T-helper 22 cell (primary cell): ENCODE data around the gene DMD.
"Not testable (repeated sequence)": the region's sequence is repeated elsewhere in the genome, so short reads cannot be mapped to it uniquely, and the experiment has no call there.

ENCODE experiments used
- DNase-seq: peaks from one replicate; pipeline ENCODE4 v3.0.0-alpha.2; 2020; ENCODE audit warnings: low read depth

DMD gene

DNA sequence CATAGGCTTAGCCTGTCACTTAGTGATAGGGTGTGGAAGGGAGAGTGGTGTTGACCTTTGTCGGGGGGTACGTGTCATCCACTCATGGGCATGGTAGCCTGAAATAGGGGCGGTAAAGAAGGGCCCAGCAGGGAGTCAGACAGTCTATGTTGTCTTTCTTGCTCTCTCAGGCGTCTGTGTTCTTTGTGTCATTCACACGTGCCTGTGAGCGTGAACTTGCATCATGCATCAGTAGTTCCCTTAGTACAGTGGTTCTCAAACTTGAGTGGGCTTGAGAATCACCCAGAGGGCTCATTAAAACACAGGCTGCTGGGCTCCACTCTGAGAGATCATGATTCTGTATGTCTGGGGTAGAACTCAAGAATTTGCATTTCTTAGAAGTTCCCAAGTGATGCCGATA, 1688.6 kb downstream of the DMD start:
- no peak for DNase-seq

DNA sequence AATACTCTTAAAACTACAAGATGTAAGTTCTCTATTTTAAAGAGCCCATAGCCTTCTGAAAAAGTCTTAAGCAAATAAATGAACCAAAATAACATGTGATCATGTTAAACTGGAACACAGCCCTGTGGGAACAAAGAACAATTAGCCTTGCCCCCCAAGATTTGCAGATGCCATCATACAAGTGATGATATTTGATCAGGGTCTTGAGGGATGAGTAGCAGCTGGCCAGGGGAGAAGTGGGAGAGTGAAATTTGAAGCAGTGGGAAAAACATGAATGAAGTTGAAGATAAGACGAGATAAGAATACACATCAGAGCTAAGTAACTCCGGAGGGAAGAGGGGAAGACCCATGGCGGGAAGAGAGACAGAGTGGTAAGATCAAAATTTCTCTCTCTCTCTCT, 1689.4 kb downstream of the DMD start:
- no peak for DNase-seq

DNA sequence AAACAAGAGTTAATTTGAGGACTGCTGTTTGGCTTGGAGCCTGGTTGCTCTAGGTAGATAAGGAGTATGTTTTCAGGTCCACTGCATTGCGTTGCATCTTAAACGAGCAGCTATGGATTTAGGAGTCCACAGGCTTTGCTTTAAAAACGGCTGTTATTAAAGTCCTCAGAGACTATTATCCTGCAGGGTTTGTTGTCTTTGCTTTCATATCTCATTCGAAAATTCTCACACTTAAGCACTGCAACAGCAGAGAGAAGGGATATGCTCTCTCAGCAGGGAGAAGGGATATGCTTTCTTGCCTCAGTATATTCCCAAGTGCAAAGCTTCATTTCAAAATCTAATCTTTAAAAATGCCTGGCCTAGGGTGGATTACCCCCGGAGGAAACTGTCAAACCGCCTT, 1694.8 kb downstream of the DMD start:
- DNase-seq, result no peak

DNA sequence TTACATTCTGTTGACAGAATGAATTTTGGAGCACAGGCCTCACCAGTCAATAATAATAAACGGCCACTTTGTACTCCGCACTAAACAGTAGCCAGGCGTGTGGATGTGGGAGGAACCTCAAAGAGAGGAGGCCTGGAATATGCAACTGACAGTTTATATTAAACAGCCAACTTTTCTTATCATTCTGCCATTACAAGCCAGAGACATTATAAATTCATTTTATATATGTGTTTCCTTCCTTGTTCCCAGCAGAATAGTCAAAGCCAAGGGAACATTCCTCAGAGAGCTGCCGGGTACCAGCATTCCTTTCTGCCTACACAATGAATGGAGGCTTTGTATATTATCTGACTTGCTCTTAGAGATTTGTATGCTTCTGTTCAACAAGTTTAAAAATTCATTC, 1703.0 kb downstream of the DMD start:
- DNase-seq, result no peak

DNA sequence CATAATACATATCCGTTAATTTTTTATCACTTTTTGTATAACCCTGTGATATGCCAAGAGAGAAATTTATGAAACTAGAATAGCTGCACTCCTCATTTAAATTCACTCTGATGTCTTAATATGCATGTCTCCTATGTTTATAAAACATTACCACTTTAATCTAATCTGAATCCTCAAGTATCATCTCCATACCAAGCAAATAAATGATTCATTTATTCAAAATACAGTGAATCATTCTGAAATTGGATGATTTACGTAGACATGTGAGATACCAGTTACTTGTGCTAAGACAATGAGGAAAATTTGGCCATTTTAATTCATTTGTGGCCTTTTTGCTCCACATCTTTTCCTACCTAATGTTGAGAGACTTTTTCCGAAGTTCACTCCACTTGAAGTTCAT, 1704.4 kb downstream of the DMD start:
- no peak for DNase-seq

DNA sequence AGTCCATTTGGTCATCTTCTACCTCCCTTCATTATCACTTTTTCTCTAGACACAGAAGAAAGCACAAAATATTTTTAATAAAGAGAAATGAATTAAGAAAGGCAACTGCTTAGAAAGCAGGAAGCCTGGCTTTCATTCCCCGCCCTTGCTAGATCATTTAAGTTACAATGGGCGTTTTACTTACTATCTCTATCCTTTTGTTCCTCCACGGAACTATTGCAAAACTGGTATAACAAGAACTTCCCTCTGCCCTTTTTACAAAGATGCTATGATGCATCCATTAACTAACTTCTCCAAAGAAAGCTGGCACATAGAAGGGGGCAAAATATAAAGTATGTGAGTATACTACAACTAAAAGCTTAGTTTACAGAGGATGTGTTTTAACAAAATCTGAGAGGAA, 1705.0 kb downstream of the DMD start:
- DNase-seq, result no peak

DNA sequence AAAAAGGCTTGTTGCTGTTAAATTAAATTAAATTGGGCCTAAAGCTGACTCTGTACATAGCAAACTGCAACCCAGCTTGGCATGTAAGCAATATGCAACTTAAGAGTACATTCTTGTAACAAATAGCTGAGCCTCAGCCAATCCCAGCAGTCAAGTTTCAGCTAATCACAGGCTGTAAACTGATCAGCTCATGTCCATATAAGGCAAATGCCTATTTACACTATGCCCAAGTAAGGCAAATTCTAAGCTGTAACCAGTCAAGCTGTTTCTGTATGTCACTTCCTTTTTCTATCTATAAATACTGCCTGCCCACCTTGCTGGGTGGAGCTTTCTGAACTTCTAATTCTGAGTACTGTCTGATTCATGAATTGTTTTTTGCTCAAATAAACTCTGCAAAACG, 1710.4 kb downstream of the DMD start:
- DNase-seq, result no peak

DNA sequence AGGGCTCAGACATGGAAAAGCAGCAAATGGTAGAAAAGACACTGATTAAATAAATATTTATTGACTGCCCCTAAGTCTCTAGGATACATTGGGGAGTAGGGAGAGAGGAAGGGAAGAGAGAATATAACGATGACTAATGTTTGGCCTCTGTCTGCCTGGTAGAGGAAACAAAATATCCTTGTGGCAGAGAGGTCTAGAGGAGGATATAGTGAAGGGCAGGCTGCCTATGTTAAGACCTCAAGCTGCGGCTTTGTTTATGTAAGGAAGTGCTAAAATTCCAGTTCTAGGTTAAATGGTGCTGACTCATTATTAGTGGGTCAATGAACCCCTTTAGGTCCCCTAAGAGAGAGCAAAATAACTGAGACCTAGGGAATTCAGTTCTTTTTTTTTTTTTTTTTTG, 1712.2 kb downstream of the DMD start:
- no peak for DNase-seq

DNA sequence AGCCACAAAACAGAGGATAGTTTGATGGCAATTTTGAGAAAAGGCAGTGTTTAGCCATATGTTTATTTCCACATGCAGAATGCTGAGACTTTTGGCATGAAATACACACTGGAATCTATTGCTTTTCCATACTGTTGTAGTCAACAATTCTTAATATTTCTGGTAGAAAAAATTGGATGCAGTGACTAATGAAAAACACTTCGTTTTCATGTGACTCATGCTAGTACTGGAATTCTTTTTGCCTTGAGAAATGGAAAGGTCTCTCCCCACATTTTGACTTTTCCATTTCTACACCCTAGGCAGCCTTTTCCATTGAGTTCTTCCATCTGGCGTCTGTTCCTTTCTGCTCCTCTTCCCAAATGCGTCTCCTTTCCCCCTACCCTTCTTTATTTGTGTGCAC, 1714.3 kb downstream of the DMD start:
- no peak for DNase-seq

DNA sequence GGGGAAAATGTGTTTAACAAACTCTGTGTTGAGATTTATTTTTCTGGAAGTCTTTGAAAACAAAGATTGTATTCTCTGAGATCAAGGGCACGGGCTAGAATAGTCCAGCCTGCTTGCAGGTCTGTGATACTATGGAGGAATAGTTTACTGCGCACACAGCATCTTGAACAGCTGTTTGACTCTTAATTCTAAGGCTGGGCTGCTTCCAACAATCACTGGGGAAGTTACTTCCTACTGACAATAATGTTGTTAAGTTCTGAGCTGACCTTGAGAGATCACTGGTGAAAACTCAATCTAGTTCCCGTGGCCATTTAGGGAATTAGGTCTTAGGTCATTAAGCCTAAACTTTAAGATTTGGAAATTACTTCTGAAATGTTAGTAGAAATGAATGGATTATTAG, 1723.4 kb downstream of the DMD start:
- no peak for DNase-seq

DNA sequence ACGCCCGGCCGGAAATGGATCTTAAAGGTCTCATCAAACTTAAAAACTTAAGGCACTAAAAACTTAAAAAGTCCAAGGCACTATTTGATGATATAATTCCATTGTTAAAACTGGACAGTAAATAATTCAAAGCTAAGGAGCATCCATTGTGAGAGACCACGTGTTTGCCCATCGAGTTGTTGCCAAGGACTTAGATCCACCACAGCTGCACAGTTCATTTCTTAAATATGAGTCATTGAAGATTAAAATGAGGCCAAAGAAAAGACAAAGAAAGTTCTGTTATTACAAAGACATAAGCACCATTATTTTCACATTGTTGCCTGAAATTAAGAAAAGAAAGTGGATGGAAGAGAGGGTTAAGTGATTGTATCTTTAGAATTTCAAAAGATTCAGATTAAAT, 1728.0 kb downstream of the DMD start:
- DNase-seq, result no peak

DNA sequence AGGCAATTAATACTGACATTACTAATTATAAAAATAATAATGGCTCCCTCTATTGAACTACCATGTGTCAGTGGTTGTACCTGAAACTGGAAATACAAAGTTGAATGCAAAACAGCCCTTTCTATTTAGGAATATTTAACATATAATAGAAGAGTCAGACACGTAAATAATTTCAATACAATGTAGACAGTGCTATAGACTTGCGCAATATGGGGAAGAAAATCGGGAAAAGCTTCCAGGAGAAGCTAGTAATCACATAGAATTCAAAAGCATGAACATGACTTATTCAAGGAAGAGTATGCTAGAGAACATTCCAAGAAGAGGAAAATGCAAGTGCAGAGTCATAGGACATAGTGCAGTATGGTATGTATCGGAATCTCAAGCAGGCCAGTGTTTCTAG, 1730.7 kb downstream of the DMD start:
- DNase-seq, result no peak

DNA sequence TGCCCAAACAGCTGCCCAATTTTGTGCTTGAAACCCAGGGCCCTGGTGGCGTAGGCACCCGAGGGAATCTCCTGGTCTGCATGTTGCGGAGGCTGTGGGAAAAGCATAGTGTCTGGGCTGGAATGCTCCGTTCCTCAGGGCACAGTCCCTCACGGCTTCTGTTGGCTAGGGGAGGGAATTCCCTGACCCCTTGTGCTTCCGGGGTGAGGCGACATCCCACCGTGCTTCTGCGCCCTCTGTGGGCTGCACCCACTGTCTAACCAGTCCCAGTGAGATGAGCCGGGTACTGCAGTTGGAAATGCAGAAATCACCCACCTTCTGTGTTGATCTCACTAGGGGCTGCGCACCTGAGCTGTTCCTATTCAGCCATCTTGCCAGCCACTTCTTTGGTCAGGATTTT, 1740.1 kb downstream of the DMD start:
- no peak for DNase-seq

DNA sequence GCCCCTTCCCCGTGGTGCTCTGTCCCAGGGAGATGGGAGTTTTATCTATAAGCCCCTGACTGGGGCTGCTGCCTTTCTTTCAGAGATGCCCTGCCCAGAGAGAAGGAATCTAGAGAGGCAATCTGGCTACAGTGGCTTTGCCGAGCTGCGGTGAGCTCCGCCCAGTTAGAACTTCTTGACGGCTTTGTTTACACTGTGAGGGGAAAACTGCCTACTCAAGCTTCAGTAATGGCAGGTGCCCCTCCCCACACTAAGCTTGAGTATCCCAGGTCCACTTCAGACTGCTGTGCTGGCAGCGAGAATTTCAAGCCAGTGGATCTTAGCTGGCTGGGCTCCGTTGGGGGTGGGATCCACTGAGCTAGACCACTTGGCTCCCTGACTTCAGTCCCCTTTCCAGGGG, 1740.6 kb downstream of the DMD start:
- not testable (repeated sequence) for DNase-seq

DNA sequence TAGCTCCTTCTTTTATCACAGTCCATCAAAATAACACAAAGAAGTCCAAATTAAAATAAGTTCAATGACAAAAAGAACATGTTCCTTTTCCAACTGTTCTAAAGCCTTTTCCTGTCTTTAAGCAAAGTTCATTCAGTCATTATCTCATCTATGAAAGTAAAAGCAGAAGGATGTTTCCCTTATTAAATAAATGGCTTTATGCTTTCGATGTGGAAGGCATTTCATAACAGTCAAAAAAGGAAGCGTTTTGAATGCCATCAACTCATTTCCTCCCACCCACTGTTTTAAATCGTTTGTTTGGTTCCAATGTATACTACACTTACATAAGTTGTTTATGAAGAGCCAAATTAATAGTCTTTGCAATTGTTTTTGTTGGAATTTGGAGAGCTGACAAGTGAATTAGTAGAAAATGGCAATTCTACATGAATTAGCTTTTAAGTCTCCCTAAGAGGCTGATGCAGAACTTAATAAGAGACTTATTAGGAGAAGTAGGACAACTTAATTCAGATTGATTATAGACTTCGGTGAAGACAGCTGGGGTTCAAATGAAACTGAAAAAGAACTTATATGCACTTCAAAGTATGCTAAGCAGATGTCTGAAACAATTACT, 1746.9 kb downstream of the DMD start:
- no peak for DNase-seq

DNA sequence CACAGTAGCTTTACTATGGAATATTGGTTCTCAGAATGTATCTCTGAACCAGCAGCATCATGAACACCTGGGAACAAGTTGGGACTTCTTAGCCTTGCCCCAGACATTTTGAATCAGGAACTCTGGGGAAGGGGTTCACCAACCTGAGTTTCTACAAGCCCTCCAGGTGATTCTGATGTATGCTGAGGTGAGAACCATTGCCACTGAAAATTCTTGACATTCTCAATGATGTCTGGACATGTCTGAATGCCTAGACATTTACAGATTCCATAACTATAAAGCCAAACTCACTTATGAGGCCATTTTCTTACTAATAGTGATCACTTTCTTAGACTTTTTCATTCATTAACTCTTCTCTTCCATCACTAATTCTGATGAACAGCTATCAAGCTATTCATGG, 1750.1 kb downstream of the DMD start:
- DNase-seq, result no peak

DNA sequence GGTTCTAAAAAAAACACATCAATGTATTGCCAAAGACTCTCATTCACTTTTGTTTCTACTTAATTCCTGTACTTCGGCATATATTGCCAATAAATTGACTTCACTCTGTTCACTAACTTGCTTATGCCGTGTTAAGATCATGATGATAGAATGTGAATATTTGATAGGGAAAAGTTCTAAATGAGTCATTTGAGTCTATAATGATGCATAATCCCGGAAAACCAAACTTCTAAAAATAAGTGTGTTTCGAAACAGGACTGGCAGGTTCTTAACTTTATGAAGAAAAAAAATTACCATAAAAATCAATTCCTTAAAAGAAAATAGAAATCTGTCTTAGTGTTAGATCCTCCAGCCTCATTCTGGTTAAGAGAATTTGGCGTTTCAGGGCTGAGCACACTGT, 1752.0 kb downstream of the DMD start:
- no peak for DNase-seq

DNA sequence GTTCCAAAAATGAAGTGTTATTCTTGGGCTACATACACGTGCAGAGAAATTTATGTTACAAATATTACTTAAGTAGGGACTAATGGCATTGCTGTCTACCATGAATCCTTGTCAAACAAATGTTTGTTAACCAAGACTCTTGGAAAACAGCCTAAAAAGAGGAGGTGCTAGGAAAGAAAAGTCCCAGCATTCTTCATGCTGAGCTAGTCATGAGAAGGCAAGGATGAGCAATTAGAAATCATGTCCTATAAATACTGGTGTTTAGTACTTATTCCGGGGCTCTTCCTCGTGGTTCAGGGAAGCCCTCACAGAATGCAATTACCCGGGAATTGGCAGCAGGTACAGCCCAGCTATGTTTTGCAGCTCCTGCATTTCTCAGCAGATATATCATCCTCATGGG, 1761.4 kb downstream of the DMD start:
- DNase-seq, result no peak

DNA sequence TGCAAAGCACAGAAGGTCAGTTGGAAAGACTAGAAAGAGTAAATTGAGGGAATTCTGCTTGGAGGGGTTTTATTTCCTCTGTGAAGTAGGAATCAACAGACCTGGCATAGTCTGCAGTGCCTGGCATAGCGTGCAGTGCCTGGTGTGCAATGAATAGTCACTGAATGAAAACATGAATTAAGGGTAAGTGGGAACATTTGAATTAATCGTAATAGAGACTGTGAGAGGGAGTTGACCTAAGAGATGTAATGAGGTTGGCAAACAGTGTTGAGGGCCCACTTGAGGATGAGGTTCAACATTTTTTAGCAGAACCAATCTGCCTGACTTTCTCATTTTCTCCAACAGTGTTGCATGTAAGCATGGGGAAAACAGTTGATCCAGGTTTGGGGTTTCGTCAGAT, 1762.3 kb downstream of the DMD start:
- DNase-seq, result no peak

DNA sequence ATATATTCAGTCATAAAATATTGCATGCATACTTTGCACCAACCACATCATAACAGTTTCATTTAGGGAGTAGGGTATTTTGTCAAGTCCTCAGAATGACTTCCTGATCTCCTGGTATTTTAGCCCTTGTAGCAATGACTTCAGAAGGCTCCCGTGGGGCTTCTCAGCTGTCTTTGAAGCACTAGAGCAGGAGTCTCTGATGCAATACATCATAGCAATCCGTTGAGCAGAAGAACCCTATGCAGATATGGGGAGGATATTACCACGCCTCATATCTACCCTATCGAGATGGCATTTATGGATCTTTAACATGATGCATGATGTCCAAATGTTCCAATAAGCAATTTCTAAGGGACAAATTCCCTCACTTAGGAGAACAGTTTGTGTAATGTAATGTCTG, 1765.8 kb downstream of the DMD start:
- DNase-seq, result no peak

DNA sequence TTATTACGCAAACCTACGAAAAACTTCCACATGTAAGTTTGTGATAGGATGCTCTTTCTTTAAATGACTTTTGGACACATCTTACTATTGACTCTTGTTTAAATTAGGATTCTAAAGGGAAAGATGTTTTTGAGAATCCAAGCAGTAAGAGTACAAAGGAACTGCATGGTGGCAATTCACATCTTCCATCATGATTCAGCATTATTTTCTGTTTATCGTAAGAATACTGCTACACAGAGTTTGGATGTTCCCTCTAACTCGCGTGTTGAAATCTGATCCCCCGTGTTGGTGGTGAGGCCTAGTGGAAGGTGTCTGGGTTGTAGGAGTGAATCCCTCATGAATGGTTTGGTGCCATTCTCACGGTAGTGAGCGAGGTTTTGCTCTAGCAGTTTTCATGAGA, 1767.7 kb downstream of the DMD start:
- no peak for DNase-seq

DNA sequence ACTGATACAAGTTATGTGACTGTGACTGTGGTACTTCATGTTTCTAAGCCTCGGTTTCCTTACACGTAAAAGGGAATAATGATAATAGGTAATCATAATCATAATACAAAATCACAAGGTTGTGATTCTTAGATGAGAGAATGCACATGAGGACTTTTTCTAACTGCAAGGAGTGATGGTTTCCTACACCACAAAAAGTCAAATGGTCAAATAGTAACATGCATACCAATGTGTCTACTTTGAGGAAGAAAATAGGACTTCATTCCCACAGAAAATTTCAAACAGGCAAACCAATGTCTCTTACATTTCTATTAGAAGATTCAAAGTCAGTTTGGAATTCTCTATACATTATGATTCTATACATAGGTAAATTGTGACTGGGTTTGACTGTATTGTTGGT, 1770.8 kb downstream of the DMD start:
- DNase-seq, result no peak

DNA sequence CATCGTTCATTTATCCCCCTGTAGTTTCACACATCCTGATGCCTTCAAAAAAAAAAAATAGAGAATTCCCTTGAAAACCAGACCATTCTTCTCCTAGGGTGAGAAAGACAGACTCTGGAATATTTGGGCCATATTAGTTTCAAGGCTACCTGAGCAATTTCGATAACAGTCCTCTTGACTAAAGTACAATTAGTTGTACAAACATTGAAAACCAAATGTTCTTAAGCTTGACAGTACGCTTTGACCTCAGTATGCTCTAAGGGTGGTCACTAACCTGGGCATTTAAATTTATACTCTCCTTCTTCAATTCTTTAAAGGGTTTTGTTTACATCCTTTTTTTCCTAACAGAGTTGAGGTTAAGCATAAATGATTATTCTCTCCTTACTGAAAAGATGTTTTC, 1774.9 kb downstream of the DMD start:
- no peak for DNase-seq

DNA sequence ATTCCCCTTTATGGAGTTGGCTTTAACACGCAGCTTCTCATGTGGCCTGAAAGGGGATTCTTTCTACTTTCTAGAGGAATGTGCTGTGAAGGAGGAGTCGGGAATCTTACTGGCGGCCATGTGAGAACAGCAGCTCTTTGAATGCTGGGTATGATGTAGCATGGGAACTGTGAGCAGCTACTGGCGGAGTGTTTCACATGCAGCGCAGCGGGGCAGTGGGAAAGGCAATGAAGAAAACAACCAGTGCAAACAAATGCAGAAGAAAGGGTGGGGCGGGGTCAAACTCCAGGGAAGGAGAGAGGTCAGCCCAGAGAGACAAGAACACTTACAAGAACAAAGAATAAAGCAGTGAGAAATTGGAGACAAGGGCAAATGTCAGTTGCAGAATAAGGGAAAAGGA, 1775.8 kb downstream of the DMD start:
- no peak for DNase-seq

DNA sequence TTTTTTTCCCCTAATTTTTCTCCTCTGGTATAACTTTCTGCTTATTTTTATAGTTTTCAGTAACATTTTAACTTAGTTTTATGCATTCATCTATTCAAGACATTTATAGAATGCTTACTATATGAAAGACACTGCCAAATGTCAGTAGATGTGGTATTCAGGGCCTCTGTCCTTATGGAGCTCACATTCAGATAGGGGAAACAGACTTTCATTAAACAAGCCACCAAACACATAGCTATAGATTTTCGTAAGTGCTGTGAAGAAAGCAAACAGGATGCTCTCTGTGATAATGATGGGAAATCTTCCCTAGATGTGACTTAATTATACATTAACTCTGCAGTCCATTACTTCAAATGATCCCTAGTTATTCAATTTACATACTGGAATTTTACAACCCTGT, 1777.5 kb downstream of the DMD start:
- DNase-seq, result no peak
